K562 (cell line): ENCODE measurements around the gene TJP2. TPM values are rescaled to one million over a fixed set of nuclear protein-coding genes. Genes with fewer than 3 reads are reported as not detected.

ENCODE experiments used
- ATAC-seq: fragments of 200-7000 bp; cut with Tn5 transposase; 3 replicates; pipeline ENCODE4 v1.9.1; 2020; ENCODE audit warnings: moderate library complexity
- BruUV-seq: library from RNA; stranded (reverse); fragments of 400-500 nt; replicated peaks from 2 replicates; lab custom pipeline; 2021; lab: Mats Ljungman, UMichigan
- CTCF ChIA-PET: fragments of 300-600 bp; formaldehyde crosslinking; extraction: SDS; loops from one replicate; lab custom pipeline; 2021; ENCODE audit warnings: low intra/inter-chr PET ratio; lab: Yijun Ruan, JAX
- POLR2A ChIA-PET: fragments of 300-600, 350-650 bp; sonication (Branson Sonifier 250); formaldehyde crosslinking; extraction: SDS; loops from one replicate; lab custom pipeline; 2021; ENCODE audit warnings: antibody characterized with exemption, inconsistent platforms; lab: Yijun Ruan, JAX
- DNase-seq, 4 experiments: peaks; one replicate each; pipeline versions ENCODE4 v3.0.0 to v3.0.0-alpha.2; 2011 to 2018; ENCODE audit warnings: low spot score in 3 of 4, mixed read lengths in 3 of 4; ENCODE audit errors: extremely low read depth in 1 of 4
- FAIRE-seq: peaks from 2 replicates; lab custom pipeline; 2011; peaks lifted over from hg19 to GRCh38; lab: Jason Lieb, UNC
- H2AFZ ChIP-seq: 2 replicates; pipeline ENCODE4 v1.6.0; 2011; ENCODE audit warnings: low read depth, low read length, control low read depth, inconsistent platforms
- H3K27ac ChIP-seq: fragments of 200-600 bp; 3 replicates; pipeline ENCODE4 v1.8.0; 2011; ENCODE audit warnings: low read depth, mild to moderate bottlenecking, control low read depth, inconsistent platforms, low read length, moderate library complexity, mixed read lengths; ENCODE audit errors: extremely low read depth
- H3K27me3 ChIP-seq, 2 experiments: fragments of 300-600 bp in 1 of 2; 2 replicates in 1 of 2; 3 replicates in 1 of 2; pipeline versions ENCODE4 v1.6.0 to v1.8.0; 2011; ENCODE audit warnings: inconsistent platforms in 2 of 2, low read length in 2 of 2, mild to moderate bottlenecking in 1 of 2, mixed read lengths in 1 of 2, moderate library complexity in 1 of 2; ENCODE audit not compliant: control insufficient read depth in 2 of 2, insufficient read depth in 2 of 2
- H3K36me3 ChIP-seq: fragments of 300-600 bp; 3 replicates; pipeline ENCODE4 v1.8.0; 2011; ENCODE audit warnings: mild to moderate bottlenecking, low read length, inconsistent platforms; ENCODE audit not compliant: control insufficient read depth, insufficient read depth
- H3K4me1 ChIP-seq, 2 experiments: fragments of 200-600 bp in 1 of 2; replicated peaks in 1 of 2; 2 replicates in 1 of 2; 3 replicates in 1 of 2; pipeline versions ENCODE4 v1.5.1 to v1.8.0; 2011; ENCODE audit warnings: inconsistent platforms in 2 of 2, low read length in 2 of 2, mild to moderate bottlenecking in 1 of 2, mixed read lengths in 1 of 2, moderate library complexity in 1 of 2; ENCODE audit not compliant: control insufficient read depth in 2 of 2, insufficient read depth in 2 of 2
- H3K4me2 ChIP-seq: 2 replicates; pipeline ENCODE4 v1.6.1; 2011; ENCODE audit warnings: low read length, control low read depth, inconsistent platforms, mixed read lengths; ENCODE audit not compliant: insufficient read depth
- H3K4me3 ChIP-seq: fragments of 200-600 bp; sonication (generic), shearing (Covaris generic); 2 replicates; pipeline ENCODE4 v1.5.1; 2016; ENCODE audit warnings: control low read depth, inconsistent platforms
- H3K79me2 ChIP-seq: fragments of 200-600 bp; 3 replicates; pipeline ENCODE4 v1.8.0; 2011; ENCODE audit warnings: low read length, inconsistent platforms; ENCODE audit not compliant: control insufficient read depth, insufficient read depth
- H3K9ac ChIP-seq, 2 experiments: 2 replicates each; pipeline versions ENCODE4 v1.6.0 to v1.6.1; 2011; ENCODE audit warnings: low read depth in 2 of 2, low read length in 2 of 2, control low read depth in 1 of 2, inconsistent platforms in 1 of 2, mild to moderate bottlenecking in 1 of 2, mixed read lengths in 1 of 2; ENCODE audit not compliant: insufficient read depth in 1 of 2
- H3K9me1 ChIP-seq: one replicate; pipeline ENCODE4 v1.6.0; 2011; ENCODE audit warnings: inconsistent platforms, mild to moderate bottlenecking, low read length, moderate library complexity; ENCODE audit not compliant: control insufficient read depth, insufficient read depth
- H3K9me3 ChIP-seq: replicated peaks from 2 replicates; pipeline ENCODE4 v1.5.1; 2011; ENCODE audit warnings: low read depth, low read length, inconsistent platforms; ENCODE audit not compliant: control insufficient read depth, insufficient read depth
- H4K20me1 ChIP-seq: replicated peaks from 2 replicates; pipeline ENCODE4 v1.6.1; 2011; ENCODE audit warnings: low read length, inconsistent platforms, mixed read lengths; ENCODE audit not compliant: control insufficient read depth, insufficient read depth
- CBX2 ChIP-seq: fragments of 200-600 bp; sonication (generic); IDR thresholded peaks from one replicate; pipeline ENCODE4 v1.6.1; 2012; ENCODE audit warnings: mild to moderate bottlenecking, low read length, inconsistent platforms; ENCODE audit not compliant: insufficient read depth, poor library complexity, severe bottlenecking
- CEBPZ ChIP-seq: fragments of 150-350 bp; IDR thresholded peaks from 2 replicates; pipeline ENCODE4 v1.6.1; 2014; ENCODE audit warnings: low read depth, mild to moderate bottlenecking, low read length, borderline replicate concordance
- IRF9 ChIP-seq: fragments of 450-650 bp; IDR thresholded peaks from 2 replicates; pipeline ENCODE4 v1.6.1; 2016; ENCODE audit warnings: missing biosample characterization, missing genetic modification characterization
- KDM5B ChIP-seq: fragments of 200-600 bp; sonication (generic); IDR thresholded peaks from 2 replicates; pipeline ENCODE4 v1.6.1; 2012; ENCODE audit warnings: low read depth, mild to moderate bottlenecking, moderate library complexity, low read length, control low read depth, inconsistent platforms; ENCODE audit not compliant: insufficient replicate concordance
- MAFF ChIP-seq: IDR thresholded peaks from 2 replicates; pipeline ENCODE4 v1.6.1; 2012; ENCODE audit warnings: low read length, improper control_type of control experiment
- ZBTB12 ChIP-seq: fragments of 250-450 bp; sonication (Bioruptor Pico); IDR thresholded peaks from 2 replicates; pipeline ENCODE4 v1.4.0; 2020
- ZBTB8A ChIP-seq: fragments of 450-650 bp; IDR thresholded peaks from 2 replicates; pipeline ENCODE4 v1.6.1; 2018; ENCODE audit warnings: mild to moderate bottlenecking, moderate library complexity; ENCODE audit not compliant: partially characterized antibody
- ZNF133 ChIP-seq: fragments of 250-450 bp; sonication (Bioruptor Pico); IDR thresholded peaks from 2 replicates; pipeline ENCODE4 v1.4.0; 2020; ENCODE audit warnings: mild to moderate bottlenecking
- WGBS: fragments of 100-300 bp; shearing (Covaris generic); methylation state at CpG from one replicate; pipeline ENCODE4 v1.1.6; 2016; ENCODE audit warnings: low coverage, mixed read lengths; ENCODE audit not compliant: insufficient coverage; ENCODE audit errors: missing lambda C conversion rate; 5-methylcytosine and 5-hydroxymethylcytosine counted together
- in situ Hi-C: fragments of 300-500 bp; cut with MboI; formaldehyde crosslinking; loops from 4 replicates; pipeline ENCODE4 v1.15.0; 2018; ENCODE audit warnings: inconsistent platforms, mixed read lengths
- intact Hi-C: fragments of 100-400 bp; cut with micrococcal nuclease; formaldehyde crosslinking; loops from 2 replicates; pipeline ENCODE4 v1.14.2; 2022
- polyA plus RNA-seq, 8 experiments: library from polyadenylated mRNA; depleted of rRNA in 4 of 8; stranded (reverse) in 5 of 8; unstranded in 3 of 8; fragments of >200 nt; fragmentation: Nextera tagmentation in 2 of 8; fragmentation: Illumina TruSeq in 1 of 8; extraction: Ambion mirVana in 2 of 8; extraction: Trizol in 1 of 8; gene quantifications; 2 replicates each; pipeline versions ENCODE4 v1.2.1 to v1.2.3, GENCODE V29; 2011 to 2014; ENCODE audit warnings: inconsistent platforms in 1 of 8, missing spikeins in 1 of 8
- total RNA-seq, 7 experiments: library from RNA; depleted of rRNA in 6 of 7; stranded (reverse); fragments of >200 nt in 6 of 7; fragmentation: Illumina TruSeq in 2 of 7; extraction: Trizol in 2 of 7; gene quantifications; 2 replicates each; pipeline versions ENCODE4 v1.2.1 to v1.2.3, GENCODE V29; 2011 to 2021; ENCODE audit warnings: low replicate concordance in 1 of 7

TJP2 gene
- total and polyA plus RNA-seq, 9 of the 15 experiments (the other 6 are each of a cell fraction or from before 2014, with no cell fraction given), result 4.0 to 24.1 (median 16.8) TPM

- TF ChIP-seq IRF9 (tag), result no peak
Observed at GRCh38 chr9:69191231-69191630, 17.2 kb downstream of the TJP2 start (continued).

GRCh38 chr9:69192214-69192613, 18.1 kb downstream of the TJP2 start:
- Histone ChIP-seq H3K27ac (no peak overlapping the region), H4K20me1 (no peaks in the 10 kb centered on the region), H3K27me3 (no peaks in the 10 kb centered on the region), H3K4me1 (peaks cover 8 to 35% of the 10 kb centered on the region in 2 experiments; a peak in 4 of 5 replicates), H3K9me3 (no peaks in the 10 kb centered on the region), H3K36me3 (no peaks in the 10 kb centered on the region; the same call in 2 of the 3 replicates), H3K4me3 (no peak overlapping the region), H3K4me2 (no peak overlapping the region), H2AFZ (no peak overlapping the region), H3K79me2 (peaks cover 57% of the 10 kb centered on the region), H3K9ac (no peak overlapping the region), H3K9me1 (no peaks in the 10 kb centered on the region)
- ChIA-PET POLR2A (interaction anchor here (0.8 to 1.9 kb wide), 2 partner anchors 11 to 24 kb away, joined by 3 to 4 read pairs; no protein-coding TSS in a partner anchor), CTCF (interaction anchor here (0.7 to 3.3 kb wide), 3 partner anchors 138 to 609 kb away, joined by 3 to 27 read pairs (median 6); no protein-coding TSS in a partner anchor)
- peak; percentile 23 for FAIRE-seq
- ATAC-seq, result no peak
- intact Hi-C loops (loop anchor here (5.0 kb wide), 1 partner anchor 610 kb away; no protein-coding TSS in a partner anchor), in situ Hi-C loops (no loop called here)
- BruUV-seq, result no TSS peak
- whole genome bisulfite sequencing, result 98% methylated on average over 3 of the region's 3 CpGs
- DNase-seq, result no peak
- TF ChIP-seq CBX2 (no peak), ZBTB8A (no peak), ZBTB12 (no peak), CEBPZ (no peak), ZNF133 (CRISPR knock-in tag) (no peak), KDM5B (no peak), MAFF (no peak)
